VCaP (cell line): ENCODE results near the gene TRIM34.
"Not testable (repeated sequence)": the region's sequence is repeated elsewhere in the genome, so short reads cannot be mapped to it uniquely, and the experiment has no call there.

Experiments used
- H3K27ac ChIP-seq: fragments of 450-650 bp; 2 replicates; pipeline ENCODE4 v1.5.1; 2017
- CTCF ChIP-seq: fragments of 450-650 bp; conservative IDR thresholded peaks from 2 replicates; pipeline ENCODE4 v1.5.1; 2017; ENCODE audit warnings: mild to moderate bottlenecking, moderate library complexity

TRIM34 gene

GRCh38 chr11:5646139-5646538 lies 21.3 kb downstream of the TRIM34 start:
- H3K27ac ChIP-seq, result no peak overlapping the region
- no peak for TF ChIP-seq CTCF

DNA sequence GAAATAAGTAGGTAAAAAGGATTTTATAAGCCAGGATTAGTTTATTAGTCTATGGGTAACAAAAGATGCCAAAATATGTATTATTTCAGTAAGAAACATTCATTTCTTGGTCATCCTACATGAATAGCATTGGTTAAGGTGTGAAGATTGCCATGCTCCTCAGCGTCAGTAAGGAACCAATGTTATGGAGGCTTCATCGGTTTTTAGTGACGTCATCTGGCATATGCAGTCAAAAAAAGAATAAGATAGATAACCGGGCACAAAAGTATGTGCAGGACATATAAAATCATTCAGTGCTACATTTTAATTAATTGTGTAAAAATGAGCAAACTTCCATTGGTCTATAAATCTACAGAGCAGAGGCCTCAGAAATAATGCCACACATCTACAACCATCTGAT lies 30.7 kb downstream of the TRIM34 start:
- no peak for TF ChIP-seq CTCF

GRCh38 chr11:5656956-5657355 lies 32.2 kb downstream of the TRIM34 start:
- H3K27ac ChIP-seq, result not testable (repeated sequence)

More for the DNA sequence above, 30.7 kb downstream of the TRIM34 start:
- H3K27ac ChIP-seq, result no peak overlapping the region

- H3K27ac ChIP-seq, result no peak overlapping the region
- no peak for TF ChIP-seq CTCF
Measured at GRCh38 chr11:5658318-5658717, 33.5 kb downstream of the TRIM34 start.

DNA sequence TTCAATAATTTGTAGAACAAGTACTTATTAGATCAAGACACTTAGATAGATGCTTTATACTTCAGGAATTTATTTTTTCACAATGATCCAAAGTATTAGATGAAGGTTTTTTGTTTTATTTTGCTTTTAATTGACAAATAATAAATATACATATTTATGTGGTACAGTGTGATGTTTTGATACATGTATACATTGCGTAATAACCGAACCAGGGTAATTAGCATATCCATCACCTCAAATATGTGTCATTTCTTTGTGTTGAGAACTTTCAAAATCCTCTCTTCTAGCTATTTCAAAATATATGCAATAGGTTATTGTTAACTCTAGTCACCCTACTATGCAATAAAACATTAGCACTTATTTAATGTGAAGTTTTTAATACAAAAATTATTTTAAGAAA lies 38.7 kb downstream of the TRIM34 start:
- H3K27ac ChIP-seq, result no peak overlapping the region
- TF ChIP-seq CTCF, result no peak

GRCh38 chr11:5665051-5665570 lies 40.3 kb downstream of the TRIM34 start:
- TF ChIP-seq CTCF, result no peak
- no peak overlapping the region for H3K27ac ChIP-seq

- H3K27ac ChIP-seq, result no peak overlapping the region
- no peak for TF ChIP-seq CTCF
Measured at GRCh38 chr11:5665746-5666401, 41.1 kb downstream of the TRIM34 start.

DNA sequence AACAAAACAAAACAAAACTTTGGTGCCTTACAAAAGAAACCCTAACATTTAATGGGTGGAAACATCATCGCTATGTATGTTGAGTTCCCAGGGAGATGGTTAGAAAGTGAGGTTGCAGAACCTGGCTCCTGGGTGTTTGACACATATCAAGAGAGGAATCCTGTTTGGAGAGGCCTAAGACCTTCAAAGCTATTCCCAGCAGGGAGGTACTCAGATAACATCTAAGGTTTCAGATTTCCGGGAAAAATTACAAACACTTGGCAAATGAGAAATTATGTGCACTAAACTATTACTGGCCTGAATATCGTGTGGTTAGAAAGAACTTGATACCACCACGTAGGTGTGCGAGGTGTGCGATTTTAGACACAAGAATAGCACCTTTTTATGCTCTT lies 41.6 kb downstream of the TRIM34 start:
- no peak for TF ChIP-seq CTCF
- H3K27ac ChIP-seq, result no peak overlapping the region
